ENCODE results near the gene SMAD5. TPM values are rescaled to one million over a fixed set of nuclear protein-coding genes. Genes with fewer than 3 reads are reported as not detected.

SMAD5 gene
- total RNA-seq, 1 donor from 2014 or later, result 102 TPM

GRCh38 chr5:136207631-136208030 lies 75.0 kb downstream of the SMAD5 start:
- Mint-ChIP-seq H3K27me3 (ENCODE audit: insufficient read depth, low read depth) (peaks cover 2% of the 10 kb centered on the region), H3K4me1 (peaks cover 13% of the 10 kb centered on the region), H3K27ac (no peak overlapping the region), H3K9me3 (peaks cover 4% of the 10 kb centered on the region), H3K4me3 (no peak overlapping the region), H3K36me3 (no peaks in the 10 kb centered on the region)
- Histone ChIP-seq H3K27ac (no peak overlapping the region), H3K36me3 (no peaks in the 10 kb centered on the region), H3K79me2 (ENCODE audit: low read depth) (no peaks in the 10 kb centered on the region), H3K4me3 (no peak overlapping the region), H3K9me3 (ENCODE audit: low read depth) (no peaks in the 10 kb centered on the region), H3K4me2 (no peak overlapping the region), H3K9ac (no peak overlapping the region), H3F3A (ENCODE audit: low read depth) (peaks cover 22% of the 10 kb centered on the region), H4K20me1 (ENCODE audit: low read depth) (no peaks in the 10 kb centered on the region), H2AFZ (replicated peaks) (no peak overlapping the region), H3K27me3 (no peaks in the 10 kb centered on the region), H3K4me1 (peaks cover 18% of the 10 kb centered on the region)
- TF ChIP-seq, protein P1, sequence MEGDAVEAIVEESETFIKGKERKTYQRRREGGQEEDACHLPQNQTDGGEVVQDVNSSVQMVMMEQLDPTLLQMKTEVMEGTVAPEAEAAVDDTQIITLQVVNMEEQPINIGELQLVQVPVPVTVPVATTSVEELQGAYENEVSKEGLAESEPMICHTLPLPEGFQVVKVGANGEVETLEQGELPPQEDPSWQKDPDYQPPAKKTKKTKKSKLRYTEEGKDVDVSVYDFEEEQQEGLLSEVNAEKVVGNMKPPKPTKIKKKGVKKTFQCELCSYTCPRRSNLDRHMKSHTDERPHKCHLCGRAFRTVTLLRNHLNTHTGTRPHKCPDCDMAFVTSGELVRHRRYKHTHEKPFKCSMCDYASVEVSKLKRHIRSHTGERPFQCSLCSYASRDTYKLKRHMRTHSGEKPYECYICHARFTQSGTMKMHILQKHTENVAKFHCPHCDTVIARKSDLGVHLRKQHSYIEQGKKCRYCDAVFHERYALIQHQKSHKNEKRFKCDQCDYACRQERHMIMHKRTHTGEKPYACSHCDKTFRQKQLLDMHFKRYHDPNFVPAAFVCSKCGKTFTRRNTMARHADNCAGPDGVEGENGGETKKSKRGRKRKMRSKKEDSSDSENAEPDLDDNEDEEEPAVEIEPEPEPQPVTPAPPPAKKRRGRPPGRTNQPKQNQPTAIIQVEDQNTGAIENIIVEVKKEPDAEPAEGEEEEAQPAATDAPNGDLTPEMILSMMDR (IDR thresholded peaks at IDR 0.05), result no peak
- TF ChIP-seq EZH2phosphoT487 (IDR thresholded peaks at IDR 0.05), result no peak
- TF ChIP-seq EZH2 (IDR thresholded peaks at IDR 0.05), result no peak
- DNase-seq (ENCODE audit: low spot score), result no peak

- Mint-ChIP-seq H3K27ac (no peak overlapping the region), H3K4me1 (peaks cover 3% of the 10 kb centered on the region), H3K36me3 (no peaks in the 10 kb centered on the region), H3K9me3 (peaks cover 4% of the 10 kb centered on the region), H3K4me3 (no peak overlapping the region), H3K27me3 (ENCODE audit: insufficient read depth, low read depth) (peaks cover 2% of the 10 kb centered on the region)
- no peaks in the 10 kb centered on the region for H3K9me3 ChIP-seq (ENCODE audit: low read depth)
- H3K4me3 ChIP-seq, result no peak overlapping the region
- H3K9ac ChIP-seq, result no peak overlapping the region
- no peak overlapping the region for H3K27ac ChIP-seq
- DNase-seq (ENCODE audit: low spot score), result no peak
- H3K4me2 ChIP-seq, result no peak overlapping the region
- no peaks in the 10 kb centered on the region for H3K79me2 ChIP-seq (ENCODE audit: low read depth)
- H3K36me3 ChIP-seq, result no peaks in the 10 kb centered on the region
- no peaks in the 10 kb centered on the region for H3K27me3 ChIP-seq
- no peaks in the 10 kb centered on the region for H4K20me1 ChIP-seq (ENCODE audit: low read depth)
- peaks cover 11% of the 10 kb centered on the region for H3F3A ChIP-seq (ENCODE audit: low read depth)
- peaks cover 7% of the 10 kb centered on the region for H3K4me1 ChIP-seq
- no peak for TF ChIP-seq EZH2phosphoT487 (IDR thresholded peaks at IDR 0.05)
- TF ChIP-seq EZH2 (IDR thresholded peaks at IDR 0.05), result no peak
- TF ChIP-seq, protein P1 (IDR thresholded peaks at IDR 0.05), result no peak
- H2AFZ ChIP-seq (replicated peaks), result no peak overlapping the region
These were observed 76.3 kb downstream of the SMAD5 start for GRCh38 chr5:136208916-136209315.

DNA sequence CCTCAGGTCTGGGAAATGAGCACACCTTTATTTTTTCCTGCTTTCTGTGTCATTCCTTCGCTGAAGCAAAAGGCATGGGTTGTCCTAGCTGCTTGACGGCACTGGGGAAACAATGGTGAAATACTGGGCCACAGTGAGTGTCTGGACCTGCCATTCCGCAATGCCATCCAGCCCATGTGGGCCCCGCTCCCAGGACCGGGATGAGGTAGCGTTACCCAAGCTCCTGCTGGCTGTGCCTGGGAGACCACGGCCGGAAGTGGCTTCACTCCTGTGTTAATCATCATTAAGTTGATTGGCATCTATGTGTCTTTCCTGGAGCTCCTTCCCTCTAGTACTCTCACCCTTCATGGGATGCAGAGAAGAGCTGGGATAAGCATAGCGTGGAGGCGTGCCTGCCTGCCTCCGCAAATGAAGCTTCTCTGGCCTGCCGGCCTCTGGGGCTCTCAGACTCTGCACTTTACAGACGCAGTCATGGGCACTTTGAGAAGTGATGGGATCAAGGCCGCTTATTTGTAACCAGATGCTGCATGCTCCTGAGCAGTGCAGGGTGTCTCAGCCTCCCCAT lies 76.8 kb downstream of the SMAD5 start:
- Mint-ChIP-seq H3K4me1 (no peaks in the 10 kb centered on the region), H3K9me3 (peaks cover 4% of the 10 kb centered on the region), H3K4me3 (no peak overlapping the region), H3K27ac (no peak overlapping the region), H3K36me3 (no peaks in the 10 kb centered on the region), H3K27me3 (ENCODE audit: insufficient read depth, low read depth) (peaks cover 2% of the 10 kb centered on the region)
- Histone ChIP-seq H3K9me3 (ENCODE audit: low read depth) (no peaks in the 10 kb centered on the region), H3K4me3 (no peak overlapping the region), H3F3A (ENCODE audit: low read depth) (peaks cover 7% of the 10 kb centered on the region), H3K79me2 (ENCODE audit: low read depth) (no peaks in the 10 kb centered on the region), H3K9ac (no peak overlapping the region), H3K27ac (no peak overlapping the region), H2AFZ (replicated peaks) (no peak overlapping the region), H3K4me2 (no peak overlapping the region), H3K27me3 (no peaks in the 10 kb centered on the region), H4K20me1 (ENCODE audit: low read depth) (no peaks in the 10 kb centered on the region), H3K36me3 (no peaks in the 10 kb centered on the region), H3K4me1 (peaks cover 7% of the 10 kb centered on the region)
- no peak for DNase-seq (ENCODE audit: low spot score)
- TF ChIP-seq EZH2 (IDR thresholded peaks at IDR 0.05) (no peak), EZH2phosphoT487 (IDR thresholded peaks at IDR 0.05) (no peak)
- TF ChIP-seq, protein P1 (IDR thresholded peaks at IDR 0.05), result no peak

All from neural progenitor cell (in vitro differentiated cells).